Measurements from ENCODE around the gene MAPK11. TPM values are rescaled to one million over a fixed set of nuclear protein-coding genes. Genes with fewer than 3 reads are reported as not detected.

The MAPK11 gene
- total and polyA plus RNA-seq, 9 of the 15 experiments (the other 6 are each of a cell fraction or from before 2014, with no cell fraction given): 0.06 to 14.6 (median 5.3) TPM

GRCh38 chr22:50298266-50298637, 28.1 kb upstream of the MAPK11 start:
- no TSS peak for BruUV-seq (replicated peaks)
- no peaks in the 10 kb centered on the region for H4K20me1 ChIP-seq (replicated peaks; ENCODE audit: control insufficient read depth, insufficient read depth, low read length)
- FAIRE-seq (no peak), DNase-seq (ENCODE audit: extremely low read depth in 1 of 4, low spot score in 3 of 4) (no peak), ATAC-seq (no peak)
- no peaks in the 10 kb centered on the region for H3K9me3 ChIP-seq (replicated peaks; ENCODE audit: control insufficient read depth, insufficient read depth, low read depth, low read length)
- no peak for TF ChIP-seq EWSR1 (IDR thresholded peaks at IDR 0.05; ENCODE audit: borderline replicate concordance, low read depth, partially characterized antibody)
- no peak for TF ChIP-seq HOXB6 (CRISPR knock-in tag; IDR thresholded peaks at IDR 0.05; ENCODE audit: borderline replicate concordance)
- no peak for TF ChIP-seq SOX6 (IDR thresholded peaks at IDR 0.05)
- no peak for TF ChIP-seq CREM (IDR thresholded peaks at IDR 0.05; ENCODE audit: low read depth)
- TF ChIP-seq TAF15 (IDR thresholded peaks at IDR 0.05; ENCODE audit: low read depth, low read length): no peak
- no peak for TF ChIP-seq ZBTB1 (CRISPR knock-in tag; IDR thresholded peaks at IDR 0.05; ENCODE audit: borderline replicate concordance, low read depth)
- no peak for TF ChIP-seq PHB2 (IDR thresholded peaks at IDR 0.05; ENCODE audit: low read depth)
- no peak for TF ChIP-seq ZNF239 (CRISPR knock-in tag; IDR thresholded peaks at IDR 0.05)
- no peak for TF ChIP-seq USF2 (CRISPR knock-in tag; IDR thresholded peaks at IDR 0.05)
- no peak for TF ChIP-seq MBD2 (IDR thresholded peaks at IDR 0.05; ENCODE audit: borderline replicate concordance, low read depth)
- no peak for TF ChIP-seq GTF2F1 (IDR thresholded peaks at IDR 0.05; ENCODE audit: low read depth, low read length)
- no peak for TF ChIP-seq SMC3 (conservative IDR thresholded peaks at IDR 0.05; ENCODE audit: insufficient read depth, low read depth, low read length)
- TF ChIP-seq SFPQ (IDR thresholded peaks at IDR 0.05; ENCODE audit: low read depth, low read length): no peak
- TF ChIP-seq PCBP2 (IDR thresholded peaks at IDR 0.05; ENCODE audit: low read depth, low read length, poor library complexity, severe bottlenecking): no peak
- TF ChIP-seq ZNF584 (CRISPR knock-in tag; IDR thresholded peaks at IDR 0.05; ENCODE audit: low read depth): no peak
- no peak for TF ChIP-seq MIER1 (IDR thresholded peaks at IDR 0.05; ENCODE audit: low read depth)
- no peak for TF ChIP-seq CHD1 (IDR thresholded peaks at IDR 0.05; ENCODE audit: low read length)
- TF ChIP-seq GABPA (tag; conservative IDR thresholded peaks at IDR 0.05; ENCODE audit: low read depth): no peak
- TF ChIP-seq ILF3 (IDR thresholded peaks at IDR 0.05; ENCODE audit: borderline replicate concordance): no peak
- ChIA-PET POLR2A (no interaction called here), CTCF (ENCODE audit: low intra/inter-chr PET ratio) (no interaction called here)
- in situ Hi-C loops (cut with MboI) (no loop called here), intact Hi-C loops (cut with micrococcal nuclease) (no loop called here)
- H3K27ac ChIP-seq (ENCODE audit: extremely low read depth, low read depth, low read length): no peak overlapping the region
- no peak overlapping the region for H3K4me3 ChIP-seq
- H3K4me1 ChIP-seq (replicated peaks in 1 of 2; ENCODE audit: control insufficient read depth in 2 of 2, insufficient read depth in 2 of 2, low read length in 2 of 2): peaks cover 0 to 69% of the 10 kb centered on the region in 2 experiments; a peak in 2 of 5 replicates
- no peak overlapping the region for H3K4me2 ChIP-seq (ENCODE audit: insufficient read depth, low read length)
- H3K36me3 ChIP-seq (ENCODE audit: control insufficient read depth, insufficient read depth, low read length): no peaks in the 10 kb centered on the region; the same call in 2 of the 3 replicates
- peak overlapping the region in 1 of 2 experiments; percentile 45; a peak in 1 of 4 replicates for H3K9ac ChIP-seq (ENCODE audit: insufficient read depth in 1 of 2, low read depth in 2 of 2, low read length in 2 of 2)
- peaks cover 36% of the 10 kb centered on the region; the same call in 2 of the 3 replicates for H3K79me2 ChIP-seq (ENCODE audit: control insufficient read depth, insufficient read depth, low read length)
- no peaks in the 10 kb centered on the region for H3K9me1 ChIP-seq (ENCODE audit: control insufficient read depth, insufficient read depth, low read length)
- no peak overlapping the region for H2AFZ ChIP-seq (ENCODE audit: low read depth, low read length)
- H3K27me3 ChIP-seq (ENCODE audit: control insufficient read depth in 2 of 2, insufficient read depth in 2 of 2, low read length in 2 of 2): no peaks in the 10 kb centered on the region
- 94% methylated on average over 2 of the region's 4 CpGs for WGBS (ENCODE audit: insufficient coverage, low coverage, missing lambda C conversion rate)

All from K562 (cell line).